ENCODE measurements around the gene YPEL2. TPM values are rescaled to one million over a fixed set of nuclear protein-coding genes. Genes with fewer than 3 reads are reported as not detected.

The YPEL2 gene
- total and polyA plus RNA-seq, 2 donors (not counting 1 experiment from before 2014, with no cell fraction given), result 20.7 to 51.8 TPM

DNA sequence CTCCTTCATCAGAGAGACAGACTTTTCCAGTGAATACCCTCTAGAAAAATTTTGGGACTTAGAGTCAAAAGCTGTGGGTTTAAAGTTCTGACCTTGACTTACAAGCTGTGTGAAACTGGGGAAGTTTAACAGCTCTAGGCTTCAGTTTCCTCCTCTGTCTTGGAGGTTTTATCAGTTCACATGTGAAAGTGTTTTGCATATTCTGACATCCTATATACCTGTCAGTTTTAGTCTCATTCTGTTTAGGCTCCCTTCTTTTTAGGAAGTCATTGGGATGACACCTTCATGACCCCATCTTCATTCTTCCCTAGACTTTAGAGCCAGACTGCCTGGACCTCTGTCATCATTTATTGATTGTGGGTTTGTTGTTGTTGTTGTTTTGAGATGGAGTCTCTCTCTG, 44.4 kb downstream of the YPEL2 start:
- Mint-ChIP-seq H3K27ac (peak overlapping the region; percentile 74), H3K4me1 (peaks cover 68% of the 10 kb centered on the region), H3K27me3 (no peaks in the 10 kb centered on the region), H3K9me3 (ENCODE audit: insufficient read depth) (no peaks in the 10 kb centered on the region), H3K4me3 (peak overlapping the region; percentile 41)
- H4K20me1 ChIP-seq (ENCODE audit: control insufficient read depth, insufficient read depth, low read length, poor library complexity, severe bottlenecking), result peaks cover 27% of the 10 kb centered on the region
- peak overlapping the region; percentile 32 to 71 for H3K27ac ChIP-seq (ENCODE audit: low read length in 2 of 2)
- no peak for TF ChIP-seq EZH2 (IDR thresholded peaks at IDR 0.05; ENCODE audit: borderline replicate concordance, insufficient read depth, low read depth, low read length, poor library complexity, severe bottlenecking)
- TF ChIP-seq, protein P1, sequence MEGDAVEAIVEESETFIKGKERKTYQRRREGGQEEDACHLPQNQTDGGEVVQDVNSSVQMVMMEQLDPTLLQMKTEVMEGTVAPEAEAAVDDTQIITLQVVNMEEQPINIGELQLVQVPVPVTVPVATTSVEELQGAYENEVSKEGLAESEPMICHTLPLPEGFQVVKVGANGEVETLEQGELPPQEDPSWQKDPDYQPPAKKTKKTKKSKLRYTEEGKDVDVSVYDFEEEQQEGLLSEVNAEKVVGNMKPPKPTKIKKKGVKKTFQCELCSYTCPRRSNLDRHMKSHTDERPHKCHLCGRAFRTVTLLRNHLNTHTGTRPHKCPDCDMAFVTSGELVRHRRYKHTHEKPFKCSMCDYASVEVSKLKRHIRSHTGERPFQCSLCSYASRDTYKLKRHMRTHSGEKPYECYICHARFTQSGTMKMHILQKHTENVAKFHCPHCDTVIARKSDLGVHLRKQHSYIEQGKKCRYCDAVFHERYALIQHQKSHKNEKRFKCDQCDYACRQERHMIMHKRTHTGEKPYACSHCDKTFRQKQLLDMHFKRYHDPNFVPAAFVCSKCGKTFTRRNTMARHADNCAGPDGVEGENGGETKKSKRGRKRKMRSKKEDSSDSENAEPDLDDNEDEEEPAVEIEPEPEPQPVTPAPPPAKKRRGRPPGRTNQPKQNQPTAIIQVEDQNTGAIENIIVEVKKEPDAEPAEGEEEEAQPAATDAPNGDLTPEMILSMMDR (IDR thresholded peaks at IDR 0.05), result no peak
- ATAC-seq (ENCODE audit: low read depth) (peak; percentile 22), DNase-seq (peak; percentile 44)
- H3K9me3 ChIP-seq (ENCODE audit: control extremely low read depth in 1 of 3, control insufficient read depth in 2 of 3, insufficient read depth in 1 of 3, low read length in 2 of 3), result no peaks in the 10 kb centered on the region
- H3K4me1 ChIP-seq (ENCODE audit: control insufficient read depth in 2 of 2, insufficient read depth in 2 of 2, low read length in 2 of 2), result peaks cover 57 to 67% of the 10 kb centered on the region in 2 donors
- H3K4me2 ChIP-seq (replicated peaks; ENCODE audit: low read depth, low read length, poor library complexity, severe bottlenecking), result peak overlapping the region; percentile 39
- CTCF ChIA-PET, result interaction anchor here (0.9 to 2.2 kb wide), 9 partner anchors 9 to 65 kb away, joined by 3 to 10 read pairs (median 5); no protein-coding TSS in a partner anchor
- no peak overlapping the region for H3K9ac ChIP-seq (ENCODE audit: low read length)
- H2AFZ ChIP-seq (ENCODE audit: insufficient read depth, low read depth, low read length, poor library complexity, severe bottlenecking), result no peak overlapping the region
- no peaks in the 10 kb centered on the region for H3K27me3 ChIP-seq (replicated peaks in 1 of 4; ENCODE audit: control extremely low read depth in 1 of 4, control insufficient read depth in 3 of 4, insufficient read depth in 4 of 4, low read length in 3 of 4)
- intact Hi-C loops (cut with micrococcal nuclease), result no loop called here
- no peak overlapping the region for H3K4me3 ChIP-seq (ENCODE audit: control extremely low read depth in 1 of 5, extremely low read depth in 1 of 5, insufficient read depth in 1 of 5, low read depth in 2 of 5, low read length in 4 of 5)
- peaks cover 93% of the 10 kb centered on the region for H3K79me2 ChIP-seq (ENCODE audit: control insufficient read depth, insufficient read depth, low read length)
- POLR2A ChIA-PET, result interaction anchor here (0.6 to 1.7 kb wide), 5 partner anchors 11 to 115 kb away, joined by 3 to 9 read pairs (median 4); no protein-coding TSS in a partner anchor
- peaks cover 0 to 6% of the 10 kb centered on the region in 2 experiments for H3K36me3 ChIP-seq (replicated peaks in 1 of 2; ENCODE audit: control extremely low read depth in 1 of 2, control insufficient read depth in 1 of 2, extremely low read depth in 1 of 2, insufficient read depth in 2 of 2, low read length in 1 of 2)

DNA sequence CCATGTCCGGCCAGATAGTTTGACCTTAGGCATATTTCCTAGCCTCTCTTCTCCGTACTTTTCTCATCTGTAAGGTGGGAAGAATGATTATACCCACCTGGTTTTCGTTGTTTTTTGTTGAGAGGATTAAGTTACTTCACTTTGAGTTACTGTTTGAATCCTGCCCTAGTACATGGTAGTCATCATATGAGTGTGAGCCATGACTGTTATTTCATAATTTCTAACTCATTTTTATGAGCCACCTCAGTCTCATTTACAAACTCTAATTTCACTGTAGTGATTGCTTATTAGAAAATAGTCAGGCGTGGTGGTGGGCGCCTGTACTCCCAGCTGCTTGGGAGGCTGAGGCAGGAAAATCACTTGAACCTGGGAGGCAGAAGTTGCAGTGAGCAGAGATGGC, 45.1 kb downstream of the YPEL2 start:
- ChIA-PET POLR2A (no interaction called here), CTCF (interaction anchor here (1.3 to 1.4 kb wide), 2 partner anchors 42 to 64 kb away, joined by 3 to 4 read pairs; no protein-coding TSS in a partner anchor)
- no peak for ATAC-seq (ENCODE audit: low read depth)
- no peak overlapping the region for H3K9ac ChIP-seq (ENCODE audit: low read length)
- H3K27ac Mint-ChIP-seq, result peak overlapping the region; percentile 32
- no peaks in the 10 kb centered on the region for H3K9me3 Mint-ChIP-seq (ENCODE audit: insufficient read depth)
- H3K4me1 Mint-ChIP-seq, result peaks cover 65% of the 10 kb centered on the region
- H3K36me3 ChIP-seq (replicated peaks in 1 of 2; ENCODE audit: control extremely low read depth in 1 of 2, control insufficient read depth in 1 of 2, extremely low read depth in 1 of 2, insufficient read depth in 2 of 2, low read length in 1 of 2), result peaks cover 0 to 12% of the 10 kb centered on the region in 2 experiments
- H3K4me2 ChIP-seq (replicated peaks; ENCODE audit: low read depth, low read length, poor library complexity, severe bottlenecking), result peak overlapping the region; percentile 39
- H2AFZ ChIP-seq (ENCODE audit: insufficient read depth, low read depth, low read length, poor library complexity, severe bottlenecking), result no peak overlapping the region
- H3K4me1 ChIP-seq (ENCODE audit: control insufficient read depth in 2 of 2, insufficient read depth in 2 of 2, low read length in 2 of 2), result peaks cover 54 to 66% of the 10 kb centered on the region in 2 donors
- peak overlapping the region in 1 of 2 donors; percentile 71 for H3K27ac ChIP-seq (ENCODE audit: low read length in 2 of 2)
- H3K79me2 ChIP-seq (ENCODE audit: control insufficient read depth, insufficient read depth, low read length), result peaks cover 93% of the 10 kb centered on the region
- no peak for TF ChIP-seq EZH2 (IDR thresholded peaks at IDR 0.05; ENCODE audit: borderline replicate concordance, insufficient read depth, low read depth, low read length, poor library complexity, severe bottlenecking)
- TF ChIP-seq, protein P1 (IDR thresholded peaks at IDR 0.05), result no peak
- no peak for DNase-seq
- no peaks in the 10 kb centered on the region for H3K9me3 ChIP-seq (ENCODE audit: control extremely low read depth in 1 of 3, control insufficient read depth in 2 of 3, insufficient read depth in 1 of 3, low read length in 2 of 3)
- no peaks in the 10 kb centered on the region for H3K27me3 ChIP-seq (replicated peaks in 1 of 4; ENCODE audit: control extremely low read depth in 1 of 4, control insufficient read depth in 3 of 4, insufficient read depth in 4 of 4, low read length in 3 of 4)
- no peak overlapping the region for H3K4me3 ChIP-seq (ENCODE audit: control extremely low read depth in 1 of 5, extremely low read depth in 1 of 5, insufficient read depth in 1 of 5, low read depth in 2 of 5, low read length in 4 of 5)
- intact Hi-C loops (cut with micrococcal nuclease), result no loop called here
- H3K4me3 Mint-ChIP-seq, result no peak overlapping the region
- H3K27me3 Mint-ChIP-seq, result no peaks in the 10 kb centered on the region
- WGBS (ENCODE audit: insufficient coverage), result no CpG with 5 or more reads among the region's 5 CpGs
- H4K20me1 ChIP-seq (ENCODE audit: control insufficient read depth, insufficient read depth, low read length, poor library complexity, severe bottlenecking), result peaks cover 33% of the 10 kb centered on the region

Data from B cell (primary cell).